Measurements from ENCODE around the gene RBKS.

Gene RBKS

GRCh38 chr2:27929916-27930486 lies 39.8 kb upstream of the RBKS start:
- no peaks in the 10 kb centered on the region for H3K9me3 ChIP-seq (ENCODE audit: insufficient read depth, low read depth, low read length)
- H4K8ac ChIP-seq (ENCODE audit: low read depth, low read length): no peak overlapping the region
- H3K4me1 ChIP-seq (ENCODE audit: control insufficient read depth in 1 of 2, insufficient read depth in 2 of 2, low read length in 2 of 2): peaks cover 0 to 3% of the 10 kb centered on the region in 2 experiments
- no CpG with 5 or more reads among the region's 11 CpGs for WGBS (ENCODE audit: extremely low coverage, insufficient coverage, insufficient read length)
- H2AFZ ChIP-seq (ENCODE audit: insufficient read depth, low read length, poor library complexity): no peak overlapping the region
- no peak overlapping the region for H3K9ac ChIP-seq (ENCODE audit: low read length)
- no peak overlapping the region for H2AK5ac ChIP-seq (ENCODE audit: low read length)
- no peak overlapping the region for H3K23ac ChIP-seq (ENCODE audit: low read length)
- H3K18ac ChIP-seq (ENCODE audit: low read length): no peak overlapping the region
- no peaks in the 10 kb centered on the region for H3K36me3 ChIP-seq (ENCODE audit: control insufficient read depth in 1 of 2, insufficient read depth in 2 of 2, low read length in 2 of 2)
- no peak overlapping the region for H4K91ac ChIP-seq (ENCODE audit: low read depth, low read length)
- no peak overlapping the region for H3K4me3 ChIP-seq (ENCODE audit: low read depth, low read length)
- H3K27ac ChIP-seq (ENCODE audit: low read depth, low read length): no peak overlapping the region
- H3K4ac ChIP-seq (ENCODE audit: low read depth, low read length): no peak overlapping the region
- H3K27me3 ChIP-seq (ENCODE audit: insufficient read depth, low read length): no peaks in the 10 kb centered on the region
- no peak overlapping the region for H2BK12ac ChIP-seq (ENCODE audit: low read length)
- no peak overlapping the region for H2BK5ac ChIP-seq (ENCODE audit: low read depth, low read length, poor library complexity)
- no peak overlapping the region for H3K14ac ChIP-seq (ENCODE audit: low read length)
- no peak overlapping the region for H2BK120ac ChIP-seq (ENCODE audit: insufficient read depth, low read length, poor library complexity)
- no peaks in the 10 kb centered on the region for H3K79me2 ChIP-seq (ENCODE audit: control insufficient read depth, insufficient read depth, low read length, poor library complexity)
- H3K4me2 ChIP-seq (ENCODE audit: low read length): no peak overlapping the region
- no peak for DNase-seq
- H3K79me1 ChIP-seq (ENCODE audit: low read length): no peaks in the 10 kb centered on the region
- no peak overlapping the region for H4K12ac ChIP-seq (ENCODE audit: low read depth, low read length)

DNA sequence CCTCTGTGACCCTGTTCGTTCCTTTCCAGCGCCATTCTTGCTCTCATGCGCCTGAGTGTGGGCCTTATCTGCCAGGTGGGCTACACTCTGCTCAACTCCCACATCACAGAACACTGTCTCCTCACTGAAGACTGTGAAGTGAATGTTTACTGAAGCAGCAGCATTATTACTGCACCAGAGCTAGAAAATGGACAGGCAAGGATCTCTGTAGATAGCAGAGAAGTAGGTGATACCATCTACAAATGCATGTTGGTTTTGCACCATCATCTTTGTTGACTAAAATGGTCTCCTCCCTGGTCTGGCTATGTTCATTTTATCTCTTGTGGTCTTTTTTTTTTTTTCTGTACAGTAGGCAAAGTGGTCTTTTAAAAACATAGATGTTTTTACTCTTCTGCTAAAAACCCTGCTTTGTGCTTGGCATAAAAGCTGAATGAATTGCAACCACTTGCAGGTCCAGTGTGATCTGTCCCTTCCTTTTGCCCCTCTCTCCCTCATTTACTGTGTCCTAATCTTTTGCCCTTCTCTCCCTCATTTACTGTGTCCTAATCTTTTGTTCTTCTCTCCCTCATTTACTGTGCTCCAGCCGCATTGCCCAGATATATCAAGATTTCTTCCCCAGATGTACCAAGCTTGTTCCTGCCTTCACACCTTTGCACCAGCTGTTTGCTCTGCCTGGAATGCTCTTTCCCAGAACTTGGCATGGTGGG lies 35.7 kb upstream of the RBKS start:
- Histone ChIP-seq H3K23ac (ENCODE audit: low read length) (no peak overlapping the region), H3K9ac (ENCODE audit: low read length) (no peak overlapping the region), H4K8ac (ENCODE audit: low read depth, low read length) (no peak overlapping the region), H3K4me1 (ENCODE audit: control insufficient read depth in 1 of 2, insufficient read depth in 2 of 2, low read length in 2 of 2) (peaks cover 0 to 3% of the 10 kb centered on the region in 2 experiments), H3K18ac (ENCODE audit: low read length) (no peak overlapping the region), H4K91ac (ENCODE audit: low read depth, low read length) (no peak overlapping the region), H3K14ac (ENCODE audit: low read length) (no peak overlapping the region), H2BK120ac (ENCODE audit: insufficient read depth, low read length, poor library complexity) (no peak overlapping the region), H3K27me3 (ENCODE audit: insufficient read depth, low read length) (no peaks in the 10 kb centered on the region), H3K9me3 (ENCODE audit: insufficient read depth, low read depth, low read length) (no peaks in the 10 kb centered on the region), H2BK5ac (ENCODE audit: low read depth, low read length, poor library complexity) (no peak overlapping the region), H4K12ac (ENCODE audit: low read depth, low read length) (no peak overlapping the region), H2AK5ac (ENCODE audit: low read length) (no peak overlapping the region), H3K4me3 (ENCODE audit: low read depth, low read length) (no peak overlapping the region), H3K79me1 (ENCODE audit: low read length) (no peaks in the 10 kb centered on the region), H2AFZ (ENCODE audit: insufficient read depth, low read length, poor library complexity) (no peak overlapping the region), H3K4ac (ENCODE audit: low read depth, low read length) (no peak overlapping the region), H3K36me3 (ENCODE audit: control insufficient read depth in 1 of 2, insufficient read depth in 2 of 2, low read length in 2 of 2) (no peaks in the 10 kb centered on the region), H3K4me2 (ENCODE audit: low read length) (no peak overlapping the region), H3K27ac (ENCODE audit: low read depth, low read length) (no peak overlapping the region), H2BK12ac (ENCODE audit: low read length) (no peak overlapping the region), H3K79me2 (ENCODE audit: control insufficient read depth, insufficient read depth, low read length, poor library complexity) (no peaks in the 10 kb centered on the region)
- WGBS (ENCODE audit: extremely low coverage, insufficient coverage, insufficient read length): no CpG with 5 or more reads among the region's 4 CpGs
- no peak for DNase-seq

DNA sequence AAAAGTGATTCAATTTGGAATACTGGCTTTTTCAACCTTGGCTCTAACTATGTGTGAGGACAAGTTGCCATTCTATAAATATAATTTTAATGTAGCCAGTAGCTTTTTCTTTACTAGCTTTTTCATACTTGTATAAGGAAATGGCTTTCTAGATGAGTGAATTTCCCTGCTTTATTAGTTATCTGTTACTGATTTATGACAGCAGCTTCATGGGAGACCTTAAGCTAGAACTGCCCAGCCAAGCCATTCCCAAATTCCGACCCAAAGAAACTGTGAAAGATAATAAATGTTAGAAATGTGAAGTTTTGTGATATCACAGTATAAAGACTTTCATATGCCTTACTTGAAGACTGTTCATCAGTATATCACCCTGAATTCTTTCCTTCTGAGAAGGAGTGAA lies 32.7 kb upstream of the RBKS start:
- Histone ChIP-seq H3K79me2 (ENCODE audit: control insufficient read depth, insufficient read depth, low read length, poor library complexity) (no peaks in the 10 kb centered on the region), H2AFZ (ENCODE audit: insufficient read depth, low read length, poor library complexity) (no peak overlapping the region), H3K23ac (ENCODE audit: low read length) (no peak overlapping the region), H3K4me3 (ENCODE audit: low read depth, low read length) (no peak overlapping the region), H2BK120ac (ENCODE audit: insufficient read depth, low read length, poor library complexity) (no peak overlapping the region), H3K4ac (ENCODE audit: low read depth, low read length) (no peak overlapping the region), H4K8ac (ENCODE audit: low read depth, low read length) (no peak overlapping the region), H3K27me3 (ENCODE audit: insufficient read depth, low read length) (no peaks in the 10 kb centered on the region), H3K4me2 (ENCODE audit: low read length) (no peak overlapping the region), H3K9ac (ENCODE audit: low read length) (no peak overlapping the region), H2BK12ac (ENCODE audit: low read length) (no peak overlapping the region), H3K14ac (ENCODE audit: low read length) (no peak overlapping the region), H3K79me1 (ENCODE audit: low read length) (no peaks in the 10 kb centered on the region), H3K36me3 (ENCODE audit: control insufficient read depth in 1 of 2, insufficient read depth in 2 of 2, low read length in 2 of 2) (no peaks in the 10 kb centered on the region), H2AK5ac (ENCODE audit: low read length) (no peak overlapping the region), H3K9me3 (ENCODE audit: insufficient read depth, low read depth, low read length) (no peaks in the 10 kb centered on the region), H3K18ac (ENCODE audit: low read length) (no peak overlapping the region), H3K27ac (ENCODE audit: low read depth, low read length) (no peak overlapping the region), H2BK5ac (ENCODE audit: low read depth, low read length, poor library complexity) (no peak overlapping the region), H4K91ac (ENCODE audit: low read depth, low read length) (no peak overlapping the region), H4K12ac (ENCODE audit: low read depth, low read length) (no peak overlapping the region), H3K4me1 (ENCODE audit: control insufficient read depth in 1 of 2, insufficient read depth in 2 of 2, low read length in 2 of 2) (peaks cover 0 to 3% of the 10 kb centered on the region in 2 experiments)
- WGBS (ENCODE audit: extremely low coverage, insufficient coverage, insufficient read length): no CpG with 5 or more reads among the region's 1 CpG
- no peak for DNase-seq

DNA sequence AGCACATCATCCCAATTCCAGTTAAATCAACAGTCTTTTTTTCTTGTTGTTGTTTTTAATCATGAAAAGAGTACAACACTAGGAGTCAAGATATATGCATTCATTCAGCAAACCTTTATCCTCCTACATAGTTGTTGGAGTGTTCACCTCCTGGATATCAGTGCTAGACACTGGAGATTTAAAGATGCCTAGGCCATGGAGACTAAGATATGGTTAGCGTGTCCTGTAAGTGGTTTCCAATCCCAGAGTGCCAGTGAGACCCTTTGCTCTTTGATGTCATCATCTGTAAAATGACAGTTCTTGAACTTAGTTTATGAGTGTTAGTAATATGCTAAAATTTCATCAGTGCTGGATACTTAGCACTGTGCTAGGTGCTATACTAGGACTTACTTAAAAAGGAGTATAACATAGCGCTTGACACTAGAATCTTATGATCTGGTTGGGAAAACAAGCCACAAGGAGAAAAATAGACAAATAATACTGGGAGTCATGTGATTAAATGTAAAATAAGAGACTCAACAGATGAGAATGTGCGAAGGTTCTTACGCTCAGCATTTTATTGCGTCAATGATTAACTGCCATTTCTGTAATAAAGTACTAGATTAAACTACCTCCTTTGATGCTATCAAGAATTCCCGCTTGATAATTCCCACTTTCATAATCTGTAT lies 31.8 kb upstream of the RBKS start:
- Histone ChIP-seq H4K12ac (ENCODE audit: low read depth, low read length) (no peak overlapping the region), H2AFZ (ENCODE audit: insufficient read depth, low read length, poor library complexity) (no peak overlapping the region), H3K79me1 (ENCODE audit: low read length) (no peaks in the 10 kb centered on the region), H4K91ac (ENCODE audit: low read depth, low read length) (no peak overlapping the region), H4K8ac (ENCODE audit: low read depth, low read length) (no peak overlapping the region), H2BK12ac (ENCODE audit: low read length) (no peak overlapping the region), H3K79me2 (ENCODE audit: control insufficient read depth, insufficient read depth, low read length, poor library complexity) (no peaks in the 10 kb centered on the region), H3K4me2 (ENCODE audit: low read length) (no peak overlapping the region), H3K36me3 (ENCODE audit: control insufficient read depth in 1 of 2, insufficient read depth in 2 of 2, low read length in 2 of 2) (no peaks in the 10 kb centered on the region), H3K4ac (ENCODE audit: low read depth, low read length) (no peak overlapping the region), H2BK5ac (ENCODE audit: low read depth, low read length, poor library complexity) (no peak overlapping the region), H3K4me3 (ENCODE audit: low read depth, low read length) (no peak overlapping the region), H3K27ac (ENCODE audit: low read depth, low read length) (no peak overlapping the region), H3K27me3 (ENCODE audit: insufficient read depth, low read length) (no peaks in the 10 kb centered on the region), H3K14ac (ENCODE audit: low read length) (no peak overlapping the region), H3K18ac (ENCODE audit: low read length) (no peak overlapping the region), H3K23ac (ENCODE audit: low read length) (no peak overlapping the region), H2AK5ac (ENCODE audit: low read length) (no peak overlapping the region), H3K4me1 (ENCODE audit: control insufficient read depth in 1 of 2, insufficient read depth in 2 of 2, low read length in 2 of 2) (peaks cover 0 to 3% of the 10 kb centered on the region in 2 experiments), H2BK120ac (ENCODE audit: insufficient read depth, low read length, poor library complexity) (no peak overlapping the region), H3K9ac (ENCODE audit: low read length) (no peak overlapping the region), H3K9me3 (ENCODE audit: insufficient read depth, low read depth, low read length) (no peaks in the 10 kb centered on the region)
- DNase-seq: no peak
- no CpG with 5 or more reads among the region's 6 CpGs for WGBS (ENCODE audit: extremely low coverage, insufficient coverage, insufficient read length)

All from trophoblast cell (in vitro differentiated cells and primary cell).